Activated T-helper 1 cell treated with anti-CD3 and anti-CD28 coated beads, Interleukin-12 subunit alpha, Interleukin-12 subunit beta, Interleukin-2, Interleukin-4 antibody, amounts not matched to agents 30 ng/mL and 10 ng/mL and 1 ng/mL, durations not matched to agents 14 hours and 24 hours and 36 hours (primary cell): Measurements from ENCODE around the gene TERT. TPM values are rescaled to one million over a fixed set of nuclear protein-coding genes. Genes with fewer than 3 reads are reported as not detected.
A peak's percentile ranks its signal among the peaks of the same experiment; 100 is the strongest.

ENCODE experiments used
- DNase-seq: peaks from one replicate; pipeline ENCODE4 v3.0.0; 2021; ENCODE audit warnings: low spot score
- H3K27ac Mint-ChIP-seq: one replicate; pipeline ENCODE4 v1.8.0; 2021; ENCODE audit warnings: mild to moderate bottlenecking, mixed read lengths
- H3K27me3 Mint-ChIP-seq: one replicate; pipeline ENCODE4 v1.8.0; 2022; ENCODE audit warnings: mild to moderate bottlenecking, moderate library complexity, mixed read lengths; ENCODE audit not compliant: insufficient read depth
- H3K36me3 Mint-ChIP-seq: one replicate; pipeline ENCODE4 v1.8.0; 2021; ENCODE audit warnings: low read depth, mixed read lengths
- H3K4me1 Mint-ChIP-seq: one replicate; pipeline ENCODE4 v1.8.0; 2021; ENCODE audit warnings: low read depth, mixed read lengths
- H3K4me3 Mint-ChIP-seq: one replicate; pipeline ENCODE4 v1.8.0; 2021; ENCODE audit warnings: mild to moderate bottlenecking, moderate library complexity, mixed read lengths
- H3K9me3 Mint-ChIP-seq: one replicate; pipeline ENCODE4 v1.8.0; 2021; ENCODE audit warnings: mixed read lengths
- intact Hi-C: fragments of 100-400 bp; cut with micrococcal nuclease; formaldehyde crosslinking; loops from one replicate; pipeline ENCODE4 v1.15.1; 2024
- total RNA-seq: library from RNA; stranded (reverse); gene quantifications from 2 replicates; pipeline ENCODE4 v1.2.3, GENCODE V29; 2022

TERT gene
- total RNA-seq, 1 donor from 2014 or later, result 12.3 TPM

DNA sequence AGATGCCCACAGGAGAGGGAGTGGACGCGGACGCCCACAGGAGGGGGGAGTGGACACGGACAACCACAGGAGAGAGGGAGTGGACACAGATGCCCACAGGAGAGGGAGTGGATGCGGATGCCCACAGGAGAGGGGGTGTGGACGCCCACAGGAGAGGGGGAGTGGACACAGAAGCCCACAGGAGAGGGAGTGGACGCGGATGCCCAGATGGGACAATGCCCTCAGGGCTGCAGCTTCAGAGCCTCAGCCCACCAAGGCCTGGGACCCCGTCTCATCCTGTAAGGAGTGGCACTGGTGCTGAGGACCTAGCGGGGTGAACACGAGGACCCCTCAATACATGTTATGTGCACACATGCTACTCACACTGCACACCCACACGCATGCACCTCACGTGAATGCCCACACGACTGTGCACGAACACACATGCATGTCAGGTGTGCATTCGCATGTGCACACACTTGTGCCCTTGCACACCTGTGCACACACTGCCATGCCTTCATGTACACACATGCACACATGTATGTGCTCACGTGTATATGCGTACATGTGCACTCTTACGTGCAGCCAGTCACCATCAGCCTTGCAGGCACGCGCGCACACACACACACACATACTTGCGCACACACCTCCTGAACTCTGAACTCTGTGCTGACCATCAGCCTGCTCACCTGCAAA lies 34.9 kb downstream of the TERT start:
- H3K4me3 Mint-ChIP-seq, result no peak overlapping the region

DNA sequence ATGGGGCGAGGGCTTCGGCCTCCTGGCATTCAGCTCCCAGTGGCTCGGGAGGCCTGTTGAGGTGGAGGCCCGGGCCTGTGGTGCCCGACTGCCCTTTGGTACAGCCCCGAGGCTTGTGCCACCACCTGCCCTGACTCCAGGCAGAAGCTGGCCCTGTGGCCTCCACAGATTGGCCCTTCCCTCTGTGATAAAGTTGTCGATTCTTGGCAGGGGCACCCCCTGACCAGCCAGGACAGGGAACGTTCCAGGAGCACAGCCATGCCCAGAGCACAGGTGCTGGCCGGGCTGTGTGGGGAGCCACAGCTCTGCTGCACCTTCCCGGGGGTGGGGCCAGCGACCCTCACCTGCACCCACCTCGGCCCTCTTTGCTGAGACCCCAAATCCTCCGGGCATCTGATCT lies 37.0 kb downstream of the TERT start:
- H3K4me1 Mint-ChIP-seq, result peaks cover 21% of the 10 kb centered on the region
- intact Hi-C loops, result no loop called here
- peaks cover 9% of the 10 kb centered on the region for H3K27me3 Mint-ChIP-seq
- H3K4me3 Mint-ChIP-seq, result no peak overlapping the region
- H3K36me3 Mint-ChIP-seq, result no peaks in the 10 kb centered on the region
- H3K27ac Mint-ChIP-seq, result no peak overlapping the region
- no peaks in the 10 kb centered on the region for H3K9me3 Mint-ChIP-seq
- DNase-seq, result no peak

More for the DNA sequence above, 34.9 kb downstream of the TERT start:
- DNase-seq, result no peak
- intact Hi-C loops, result no loop called here
- peaks cover 16% of the 10 kb centered on the region for H3K4me1 Mint-ChIP-seq
- H3K27me3 Mint-ChIP-seq, result peaks cover 9% of the 10 kb centered on the region
- no peaks in the 10 kb centered on the region for H3K36me3 Mint-ChIP-seq
- H3K9me3 Mint-ChIP-seq, result no peaks in the 10 kb centered on the region
- H3K27ac Mint-ChIP-seq, result no peak overlapping the region

DNA sequence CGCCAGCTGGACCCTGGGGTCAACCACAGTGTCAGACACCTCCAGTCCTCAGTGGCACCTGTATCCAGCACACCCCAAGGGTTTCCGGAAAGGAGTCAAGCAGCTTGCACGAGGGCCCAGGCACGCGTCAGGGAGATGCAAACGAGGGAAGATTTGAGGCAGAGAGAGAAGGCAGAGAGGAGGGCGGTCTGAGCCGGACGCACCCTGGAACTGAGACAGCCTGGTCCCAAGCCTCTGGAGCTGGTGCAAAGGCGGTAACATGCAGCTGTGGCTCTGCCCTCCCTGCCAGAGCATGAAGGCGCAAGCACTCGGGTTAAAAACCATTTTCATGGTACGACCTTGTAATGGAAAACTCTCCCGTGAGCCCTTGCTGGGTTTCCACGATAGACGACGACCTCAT lies 37.5 kb downstream of the TERT start:
- Mint-ChIP-seq H3K4me3 (no peak overlapping the region), H3K27me3 (peaks cover 7% of the 10 kb centered on the region), H3K9me3 (no peaks in the 10 kb centered on the region), H3K27ac (no peak overlapping the region), H3K36me3 (no peaks in the 10 kb centered on the region), H3K4me1 (peaks cover 21% of the 10 kb centered on the region)
- DNase-seq, result no peak
- intact Hi-C loops, result no loop called here

DNA sequence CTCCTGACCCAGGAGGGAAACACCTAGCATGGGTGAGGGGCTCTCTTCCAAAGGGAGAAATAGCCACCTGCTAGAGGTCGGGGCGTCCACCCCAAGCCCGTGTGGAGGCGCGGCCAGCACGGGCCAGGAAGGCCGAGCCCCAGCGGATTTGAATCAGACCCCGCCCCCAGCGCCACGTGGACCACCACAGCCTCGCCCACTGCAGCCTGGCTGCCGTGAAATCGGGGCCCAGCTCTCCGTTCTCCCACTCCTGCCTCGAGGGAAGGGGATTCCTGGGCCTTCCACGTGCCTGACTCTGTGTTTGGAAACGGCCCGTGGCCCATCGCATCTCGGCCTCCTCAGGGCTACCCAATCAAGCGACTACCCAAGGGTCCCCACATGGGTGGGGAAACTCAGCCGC lies 38.1 kb downstream of the TERT start:
- no peak overlapping the region for H3K27ac Mint-ChIP-seq
- peaks cover 21% of the 10 kb centered on the region for H3K4me1 Mint-ChIP-seq
- no peaks in the 10 kb centered on the region for H3K36me3 Mint-ChIP-seq
- H3K27me3 Mint-ChIP-seq, result peaks cover 7% of the 10 kb centered on the region
- H3K4me3 Mint-ChIP-seq, result no peak overlapping the region
- no peak for DNase-seq
- intact Hi-C loops, result no loop called here
- no peaks in the 10 kb centered on the region for H3K9me3 Mint-ChIP-seq

DNA sequence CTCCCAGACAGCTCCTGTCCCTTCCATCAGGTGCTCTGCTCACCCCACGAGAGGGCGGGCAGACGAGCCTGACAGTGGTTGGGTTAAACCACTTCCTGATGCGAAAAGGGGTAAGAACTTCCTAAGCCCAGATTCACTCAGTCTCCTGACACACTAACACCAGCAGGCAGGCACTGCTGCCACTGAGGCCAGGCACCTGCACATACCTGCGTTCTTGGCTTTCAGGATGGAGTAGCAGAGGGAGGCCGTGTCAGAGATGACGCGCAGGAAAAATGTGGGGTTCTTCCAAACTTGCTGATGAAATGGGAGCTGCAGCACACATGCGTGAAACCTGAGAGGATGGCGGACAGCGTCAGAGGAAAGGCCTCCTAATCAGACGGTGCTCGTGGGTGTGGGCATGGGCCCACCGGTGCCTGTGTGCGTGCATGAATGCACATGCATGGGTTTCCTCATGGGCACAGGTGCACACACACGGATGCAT lies 39.7 kb downstream of the TERT start:
- H3K4me3 Mint-ChIP-seq, result peak overlapping the region; percentile 25
- no peak overlapping the region for H3K27ac Mint-ChIP-seq
- peaks cover 21% of the 10 kb centered on the region for H3K4me1 Mint-ChIP-seq
- H3K36me3 Mint-ChIP-seq, result no peaks in the 10 kb centered on the region
- intact Hi-C loops, result no loop called here
- H3K27me3 Mint-ChIP-seq, result peaks cover 4% of the 10 kb centered on the region
- DNase-seq, result peak; percentile 44
- no peaks in the 10 kb centered on the region for H3K9me3 Mint-ChIP-seq

DNA sequence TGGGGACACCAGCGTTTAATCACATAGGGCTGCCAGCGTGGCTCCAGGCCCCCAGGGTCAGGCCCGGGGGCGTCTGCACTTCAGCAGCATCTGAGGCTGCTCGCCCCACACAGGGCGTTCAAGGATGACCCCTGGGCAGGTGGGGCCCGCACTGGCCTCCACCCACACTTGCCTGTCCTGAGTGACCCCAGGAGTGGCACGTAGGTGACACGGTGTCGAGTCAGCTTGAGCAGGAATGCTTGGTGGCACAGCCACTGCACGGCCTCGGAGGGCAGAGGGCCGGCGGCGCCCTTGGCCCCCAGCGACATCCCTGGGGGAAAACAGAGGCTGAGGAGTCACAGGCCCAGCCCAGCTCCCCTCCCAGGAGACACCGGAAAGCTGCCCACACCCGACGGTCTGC lies 40.7 kb downstream of the TERT start:
- H3K27ac Mint-ChIP-seq, result no peak overlapping the region
- intact Hi-C loops, result no loop called here
- peaks cover 4% of the 10 kb centered on the region for H3K27me3 Mint-ChIP-seq
- H3K9me3 Mint-ChIP-seq, result no peaks in the 10 kb centered on the region
- H3K4me1 Mint-ChIP-seq, result peaks cover 21% of the 10 kb centered on the region
- H3K4me3 Mint-ChIP-seq, result no peak overlapping the region
- DNase-seq, result no peak
- H3K36me3 Mint-ChIP-seq, result no peaks in the 10 kb centered on the region

DNA sequence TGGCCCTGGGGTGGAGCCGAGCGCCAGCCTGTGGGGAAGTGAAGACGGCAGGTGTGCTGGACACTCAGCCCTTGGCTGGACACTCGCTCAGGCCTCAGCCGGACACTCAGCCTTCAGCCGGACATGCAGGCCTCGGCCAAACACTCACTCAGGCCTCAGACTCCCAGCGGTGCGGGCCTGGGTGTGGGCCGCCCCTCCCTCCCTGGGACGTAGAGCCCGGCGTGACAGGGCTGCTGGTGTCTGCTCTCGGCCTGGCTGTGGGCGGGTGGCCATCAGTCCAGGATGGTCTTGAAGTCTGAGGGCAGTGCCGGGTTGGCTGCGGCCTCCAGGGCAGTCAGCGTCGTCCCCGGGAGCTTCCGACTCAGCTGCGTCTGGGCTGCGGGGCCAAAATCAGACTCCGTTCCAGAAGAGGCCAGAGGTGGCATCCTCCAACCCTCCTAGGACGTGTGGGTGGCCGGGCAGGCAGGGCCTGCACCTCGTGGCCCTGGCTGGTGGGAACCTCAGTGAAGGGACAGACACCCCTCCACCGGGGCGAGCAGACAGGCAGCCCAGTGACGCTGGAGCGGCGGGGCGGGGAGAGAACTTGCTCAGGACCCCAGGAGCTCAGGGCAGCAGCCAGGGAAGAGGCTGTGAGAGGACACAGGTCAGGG lies 41.3 kb downstream of the TERT start:
- H3K36me3 Mint-ChIP-seq, result no peaks in the 10 kb centered on the region
- H3K4me3 Mint-ChIP-seq, result no peak overlapping the region
- no peak for DNase-seq
- no peak overlapping the region for H3K27ac Mint-ChIP-seq
- no peaks in the 10 kb centered on the region for H3K9me3 Mint-ChIP-seq
- intact Hi-C loops, result no loop called here
- peaks cover 21% of the 10 kb centered on the region for H3K4me1 Mint-ChIP-seq
- H3K27me3 Mint-ChIP-seq, result peaks cover 4% of the 10 kb centered on the region

DNA sequence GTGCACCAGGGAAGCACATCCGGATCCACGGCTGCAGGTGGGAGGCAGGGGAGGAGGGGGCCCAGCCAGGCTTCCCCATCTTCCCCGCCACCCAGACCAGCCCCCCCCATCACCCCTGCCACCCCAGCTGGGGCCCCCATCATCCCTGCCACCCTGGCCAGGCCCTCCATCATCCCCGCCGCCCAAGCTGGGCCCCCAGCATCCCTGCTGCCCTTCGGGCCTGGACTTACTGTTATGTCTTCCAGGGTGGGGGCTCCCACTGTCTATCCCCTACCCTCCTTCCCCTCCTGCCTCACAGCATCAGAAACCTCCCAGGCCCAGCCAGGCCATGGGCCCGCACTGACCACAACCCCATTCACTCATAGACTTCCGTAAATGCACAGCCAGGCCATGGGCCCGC lies 42.2 kb downstream of the TERT start:
- Mint-ChIP-seq H3K9me3 (no peaks in the 10 kb centered on the region), H3K4me1 (peaks cover 21% of the 10 kb centered on the region), H3K27me3 (peaks cover 2% of the 10 kb centered on the region), H3K36me3 (no peaks in the 10 kb centered on the region), H3K27ac (no peak overlapping the region), H3K4me3 (no peak overlapping the region)
- no peak for DNase-seq
- intact Hi-C loops, result no loop called here

DNA sequence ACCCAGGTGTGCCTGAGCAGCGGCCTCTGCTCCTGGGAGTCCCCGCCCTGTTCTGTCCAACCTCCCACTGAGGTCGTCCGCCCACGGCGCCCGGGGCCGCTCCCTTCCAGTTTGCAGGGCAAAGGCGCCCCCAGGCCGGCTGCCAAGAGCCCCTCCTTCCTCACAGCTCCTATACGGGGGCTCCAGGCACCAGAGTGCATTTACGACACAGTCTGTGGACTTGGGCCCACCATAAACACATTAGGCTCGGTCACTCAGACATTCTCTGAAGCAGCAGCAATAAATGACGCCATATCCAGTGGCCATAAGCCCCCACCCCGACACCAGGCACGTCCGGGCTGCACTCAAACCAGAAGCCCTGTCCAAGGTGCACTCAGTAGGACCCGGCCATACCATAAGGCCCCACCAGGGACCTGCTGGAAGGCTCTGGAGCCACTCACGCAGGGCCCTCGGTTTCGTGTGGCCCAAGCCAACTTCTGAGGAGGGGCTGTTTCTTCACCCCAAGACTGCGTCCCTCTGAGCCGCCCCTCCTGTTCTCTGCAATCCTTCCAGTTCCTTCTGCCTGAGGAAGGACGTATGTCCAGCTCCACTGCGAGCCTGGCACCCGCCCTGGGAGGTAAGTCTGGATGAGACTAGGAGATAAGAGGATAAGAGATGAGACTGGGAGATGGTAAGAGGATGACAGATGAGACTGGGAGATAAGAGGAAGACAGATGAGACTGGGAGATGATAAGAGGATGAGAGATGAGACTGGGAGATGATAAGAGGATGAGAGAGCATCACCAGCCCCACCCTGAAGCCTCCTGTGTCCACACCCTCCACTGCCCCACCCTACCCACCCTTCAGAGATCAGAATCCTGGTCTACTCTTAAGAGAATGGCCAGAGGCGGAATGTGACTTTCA lies 42.9 kb downstream of the TERT start:
- intact Hi-C loops, result no loop called here
- H3K4me3 Mint-ChIP-seq, result no peak overlapping the region
- H3K36me3 Mint-ChIP-seq, result no peaks in the 10 kb centered on the region
- H3K9me3 Mint-ChIP-seq, result no peaks in the 10 kb centered on the region
- peaks cover 21% of the 10 kb centered on the region for H3K4me1 Mint-ChIP-seq
- H3K27me3 Mint-ChIP-seq, result peaks cover 2% of the 10 kb centered on the region
- H3K27ac Mint-ChIP-seq, result no peak overlapping the region
- no peak for DNase-seq

DNA sequence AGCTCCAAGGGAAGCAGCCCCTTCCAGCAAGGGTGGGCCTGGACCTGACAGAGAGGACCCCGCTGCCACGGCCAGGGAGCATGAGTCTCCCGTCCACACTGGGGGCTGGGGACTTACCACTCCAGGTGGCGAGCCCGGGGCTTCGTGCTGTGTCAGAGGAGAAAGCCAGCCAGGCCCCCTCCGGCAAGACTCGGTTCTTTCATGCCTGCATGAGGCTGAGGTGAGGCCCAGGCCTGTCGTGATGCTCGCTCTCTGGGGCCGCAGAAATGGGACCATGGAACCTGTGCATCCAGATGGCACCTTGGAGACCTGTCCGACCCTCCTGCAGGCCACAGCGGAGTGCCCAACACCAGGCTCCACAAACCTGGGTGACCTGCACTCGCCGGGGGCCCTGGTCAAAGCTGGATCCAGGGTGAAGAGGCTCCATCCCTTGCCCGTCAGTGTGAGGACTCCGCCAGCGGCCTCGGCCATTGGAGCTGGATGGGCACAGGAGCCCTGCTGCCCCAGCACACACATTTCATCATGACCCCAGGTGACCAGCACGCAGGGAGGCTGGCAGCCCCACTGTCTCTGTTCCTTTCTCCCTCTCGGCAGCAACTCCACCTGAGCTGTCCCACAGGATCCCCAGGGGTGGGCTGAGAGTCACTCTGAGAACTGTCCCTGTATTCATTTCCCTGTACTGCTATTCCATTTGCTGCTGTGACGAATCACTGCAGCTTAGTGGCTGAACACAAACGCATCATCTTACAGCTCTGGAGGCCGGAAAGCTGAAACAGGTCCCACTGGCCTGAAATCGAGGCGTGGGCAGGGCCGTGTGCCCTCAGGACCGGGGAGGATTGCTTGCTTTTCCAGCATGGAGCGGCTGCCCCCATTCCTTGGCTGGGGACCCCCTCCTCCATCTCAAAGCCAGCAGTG lies 45.2 kb downstream of the TERT start:
- no peaks in the 10 kb centered on the region for H3K36me3 Mint-ChIP-seq
- no peak for DNase-seq
- H3K4me1 Mint-ChIP-seq, result peaks cover 2% of the 10 kb centered on the region
- intact Hi-C loops, result no loop called here
- H3K27ac Mint-ChIP-seq, result no peak overlapping the region
- H3K4me3 Mint-ChIP-seq, result no peak overlapping the region
- H3K27me3 Mint-ChIP-seq, result no peaks in the 10 kb centered on the region
- H3K9me3 Mint-ChIP-seq, result no peaks in the 10 kb centered on the region

DNA sequence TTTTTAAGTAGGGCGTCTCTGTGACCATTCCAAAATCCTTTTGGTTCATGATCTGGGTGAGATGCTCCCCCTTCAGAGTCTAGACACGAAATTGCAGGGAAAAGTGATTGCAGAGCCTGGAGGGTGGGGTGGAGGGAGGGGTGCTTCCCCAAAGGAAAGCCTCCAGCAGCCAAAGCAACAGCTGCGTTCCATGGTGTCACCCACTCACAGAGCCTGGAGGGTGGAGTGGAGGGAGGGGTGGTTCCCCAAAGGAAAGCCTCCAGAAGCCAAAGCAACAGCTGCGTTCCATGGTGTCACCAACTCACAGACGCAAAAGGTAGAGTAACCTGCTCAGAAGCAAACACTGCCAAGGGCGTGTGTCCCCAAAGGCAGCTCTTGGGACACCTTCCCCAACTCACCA lies 47.1 kb downstream of the TERT start:
- intact Hi-C loops, result no loop called here
- no peaks in the 10 kb centered on the region for H3K36me3 Mint-ChIP-seq
- no peaks in the 10 kb centered on the region for H3K4me1 Mint-ChIP-seq
- no peak overlapping the region for H3K4me3 Mint-ChIP-seq
- no peaks in the 10 kb centered on the region for H3K9me3 Mint-ChIP-seq
- H3K27ac Mint-ChIP-seq, result no peak overlapping the region
- H3K27me3 Mint-ChIP-seq, result no peaks in the 10 kb centered on the region
- DNase-seq, result no peak

DNA sequence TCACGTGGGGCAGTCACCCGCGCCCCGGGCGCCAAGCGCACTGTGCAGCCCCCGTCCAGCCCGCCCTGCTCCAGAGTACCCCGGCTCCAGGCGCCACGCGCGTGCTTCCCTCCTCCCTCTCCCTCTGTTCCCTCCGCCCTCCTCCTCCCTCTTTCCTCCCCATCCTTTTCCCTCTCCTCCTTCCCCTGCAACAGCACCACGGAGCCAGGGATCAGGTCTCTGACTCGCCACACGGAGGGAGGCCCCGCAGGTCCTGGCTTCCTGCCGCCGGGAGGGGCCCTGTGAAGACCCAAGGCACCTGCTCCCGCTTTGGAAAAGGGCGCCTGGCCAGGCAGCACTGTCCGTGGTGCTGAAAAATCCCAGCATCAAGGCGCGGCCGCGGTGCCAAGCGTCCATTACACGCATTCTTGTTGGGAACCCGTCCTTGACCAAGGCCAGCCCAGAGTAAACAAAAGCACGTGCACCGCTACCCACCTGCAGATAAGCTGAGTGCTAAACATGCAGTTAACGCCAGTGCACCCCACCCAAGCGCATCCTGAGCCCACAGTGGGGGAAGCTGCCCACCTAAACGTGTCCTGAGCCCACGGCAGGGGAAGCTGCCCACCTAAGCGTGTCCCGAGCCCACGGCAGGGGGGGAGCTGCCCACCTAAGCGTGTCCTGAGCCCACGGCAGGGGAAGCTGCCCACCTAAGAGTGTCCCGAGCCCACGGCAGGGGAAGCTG lies 48.0 kb downstream of the TERT start:
- Mint-ChIP-seq H3K4me3 (no peak overlapping the region), H3K4me1 (no peaks in the 10 kb centered on the region), H3K36me3 (no peaks in the 10 kb centered on the region), H3K27ac (no peak overlapping the region), H3K27me3 (no peaks in the 10 kb centered on the region), H3K9me3 (no peaks in the 10 kb centered on the region)
- DNase-seq, result no peak
- intact Hi-C loops, result no loop called here
